T-helper 9 cell (primary cell): Measurements from ENCODE around the gene IGF2R.

Experiments
- DNase-seq: peaks from one replicate; pipeline ENCODE4 v3.0.0-alpha.2; 2020

IGF2R gene

GRCh38 chr6:160142115-160142715 is 173.3 kb downstream of the IGF2R start:
- no peak for DNase-seq

GRCh38 chr6:160146454-160147145 is 177.7 kb downstream of the IGF2R start:
- DNase-seq, result no peak

- no peak for DNase-seq
Observed at GRCh38 chr6:160147146-160147536, 178.3 kb downstream of the IGF2R start.

GRCh38 chr6:160154471-160154870 is 185.6 kb downstream of the IGF2R start:
- DNase-seq, result no peak

- no peak for DNase-seq
Observed at GRCh38 chr6:160156842-160157241, 188.0 kb downstream of the IGF2R start.

- DNase-seq, result no peak
Observed at GRCh38 chr6:160160450-160160849, 191.6 kb downstream of the IGF2R start.
